Activated CD4-positive, alpha-beta T cell treated with anti-CD3 and anti-CD28 coated beads, Interleukin-2, amount 50 U/mL, for 48 hours (primary cell): ENCODE data around the gene CFAP299.

Experiments
- DNase-seq, 2 experiments: peaks; one replicate each; pipeline ENCODE4 v3.0.0-alpha.2; 2020

Gene CFAP299

DNA sequence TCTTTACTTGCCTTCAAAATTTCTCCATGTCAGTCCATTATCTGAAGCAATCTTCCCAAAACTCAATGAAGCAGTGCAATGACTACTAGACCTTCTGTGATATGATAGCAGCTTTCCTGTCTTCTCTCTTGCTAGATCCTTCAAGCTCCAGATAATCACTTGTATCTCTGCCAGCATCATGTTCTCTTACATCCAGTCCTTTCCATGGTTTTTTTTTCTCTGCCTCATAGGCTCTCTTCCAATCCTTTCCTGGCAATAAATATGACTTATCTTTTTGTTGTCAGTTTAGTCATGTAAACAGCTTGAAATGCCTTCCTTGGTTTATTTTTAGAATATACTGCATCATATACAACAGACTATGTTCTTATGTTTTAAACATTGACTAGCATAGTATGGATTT is 193.5 kb downstream of the CFAP299 start:
- DNase-seq: no peak

- DNase-seq: no peak
Observed at GRCh38 chr4:80532674-80533333, 197.3 kb downstream of the CFAP299 start.

DNA sequence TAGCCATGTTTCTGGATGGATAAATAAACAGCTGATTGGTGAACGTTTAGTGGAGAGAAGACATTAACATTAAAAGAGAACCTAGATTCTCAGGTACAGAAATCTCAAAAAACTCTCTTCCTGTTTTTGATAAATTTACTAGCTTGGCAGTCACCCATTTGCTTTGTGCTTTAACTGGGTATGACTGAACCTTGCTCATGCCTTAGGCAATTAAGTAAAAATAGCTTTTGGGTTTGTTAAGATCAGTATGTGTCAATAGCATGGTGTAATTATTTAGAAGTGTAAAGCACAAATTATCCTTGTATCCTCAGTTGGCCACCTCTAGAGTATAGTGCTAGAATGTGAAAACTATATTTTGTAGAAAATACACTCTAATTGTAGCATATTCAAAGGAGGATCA is 200.0 kb downstream of the CFAP299 start:
- no peak for DNase-seq

DNA sequence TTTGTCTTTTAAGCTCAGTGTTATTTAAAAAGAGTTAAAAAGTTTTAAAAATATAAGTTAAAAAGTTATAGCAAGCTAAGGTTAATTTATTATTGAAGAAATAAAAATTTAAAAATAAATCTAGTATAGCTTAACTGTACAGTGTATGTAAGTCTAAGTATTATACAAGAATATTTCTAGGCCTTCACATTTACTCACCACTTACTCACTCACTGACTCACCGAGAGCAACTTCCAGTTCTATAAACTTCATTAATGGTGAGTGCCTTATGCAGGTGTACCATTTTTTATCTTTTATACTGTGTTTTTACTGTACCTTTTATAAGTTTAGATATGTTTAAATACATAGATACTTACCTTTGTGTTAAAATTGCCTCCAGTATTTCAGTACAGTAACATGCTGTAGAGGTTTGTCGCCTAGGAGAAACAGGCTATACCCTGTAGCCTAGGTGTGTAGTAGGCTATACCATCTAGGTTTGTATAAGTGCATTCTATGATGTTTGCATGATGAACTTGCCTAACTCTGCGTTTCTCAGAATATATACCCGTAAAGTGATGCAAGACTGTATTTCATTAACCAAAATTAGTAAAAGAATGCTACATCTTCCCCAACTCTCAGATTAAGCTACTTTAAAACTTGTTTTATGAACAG is 202.9 kb downstream of the CFAP299 start:
- DNase-seq: no peak

DNA sequence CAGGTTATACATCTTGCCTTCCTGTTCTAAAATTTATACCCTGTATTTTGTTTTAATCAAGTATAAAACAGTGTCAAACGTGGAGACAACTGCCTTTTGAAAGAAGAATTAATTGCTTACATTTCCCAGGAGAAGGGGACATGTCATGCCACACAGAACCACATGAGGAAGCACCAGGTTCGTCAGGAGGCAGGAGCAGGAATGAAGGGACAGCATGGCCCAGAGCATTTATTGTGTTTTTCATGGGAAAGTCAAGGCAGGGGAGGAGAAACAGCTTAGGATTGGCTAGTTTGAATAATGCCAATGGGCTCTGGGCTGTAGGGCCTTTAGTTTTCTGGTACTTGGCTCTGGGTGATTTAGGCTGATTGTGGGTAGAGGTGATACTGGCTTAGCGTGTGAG is 203.7 kb downstream of the CFAP299 start:
- DNase-seq: no peak

DNA sequence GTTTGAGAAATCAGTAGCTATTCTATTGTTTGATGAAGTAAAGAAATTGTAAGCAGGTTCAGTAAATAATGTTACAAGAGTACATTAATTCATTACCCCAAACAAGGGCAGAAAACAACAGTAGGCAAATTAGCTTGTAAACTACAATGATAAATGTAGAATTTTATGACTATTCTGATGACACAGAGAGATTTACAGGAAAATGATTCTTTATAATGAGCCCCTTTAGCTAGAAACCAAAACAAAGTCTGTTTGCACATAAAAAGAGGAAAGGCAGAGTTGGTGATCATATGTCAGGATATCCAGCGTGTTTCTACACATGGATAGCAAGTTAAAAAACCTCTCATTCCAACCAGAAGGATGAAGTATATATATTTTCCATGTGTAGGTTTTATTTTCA is 204.8 kb downstream of the CFAP299 start:
- DNase-seq: no peak

DNA sequence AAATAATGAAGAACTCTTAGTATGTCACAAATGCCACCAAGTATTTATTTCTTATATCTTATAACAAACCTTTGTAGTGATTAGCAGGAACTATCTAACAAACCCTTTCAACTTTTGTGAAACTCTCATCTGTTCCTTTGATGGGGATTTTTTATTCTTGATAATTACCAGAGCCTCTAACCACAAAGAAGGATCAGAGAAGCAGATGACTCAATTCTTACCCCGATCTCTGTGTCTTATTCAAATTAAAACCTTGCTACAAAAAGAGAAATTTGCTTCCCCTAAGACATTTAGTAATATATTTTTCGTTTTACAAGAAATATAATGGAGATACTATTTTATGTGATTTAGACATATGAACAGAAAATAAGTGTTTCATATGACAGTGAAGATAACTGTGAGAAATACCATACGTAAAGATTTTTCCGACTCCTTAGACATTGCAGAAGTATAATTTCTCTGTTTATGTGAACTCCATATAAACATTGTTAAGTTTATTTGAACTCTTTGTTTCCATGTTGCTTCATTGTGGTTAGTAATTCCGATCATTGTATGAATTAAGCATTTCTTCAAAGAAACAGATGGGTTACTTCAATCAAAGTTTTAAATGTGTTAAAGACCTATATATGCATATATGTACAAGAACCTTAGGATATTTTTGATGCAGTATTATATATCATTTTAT is 205.4 kb downstream of the CFAP299 start:
- DNase-seq: no peak

DNA sequence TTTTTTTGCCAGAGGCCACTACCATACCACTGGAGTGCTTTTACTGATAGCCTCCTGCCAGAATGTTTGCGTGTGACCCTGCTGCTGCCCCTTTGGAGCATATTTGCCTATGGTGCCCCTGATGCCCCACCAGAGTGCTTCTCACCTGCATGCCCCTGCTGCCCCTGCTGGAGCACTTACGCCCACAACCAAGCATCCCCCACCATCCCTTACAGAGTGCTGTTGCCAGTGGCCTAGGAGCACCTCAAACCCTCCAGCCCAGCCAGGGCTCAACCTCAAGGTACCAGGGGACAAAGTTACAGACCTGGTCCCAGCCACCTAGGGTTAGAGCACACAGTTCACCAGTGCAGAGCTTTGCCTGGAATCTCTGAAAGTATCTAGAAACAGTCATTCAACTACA is 207.2 kb downstream of the CFAP299 start:
- no peak for DNase-seq

GRCh38 chr4:80560337-80560736 is 224.8 kb downstream of the CFAP299 start:
- no peak for DNase-seq

GRCh38 chr4:80566203-80566872 is 230.8 kb downstream of the CFAP299 start:
- no peak for DNase-seq

- no peak for DNase-seq
Observed at GRCh38 chr4:80568891-80569290, 233.4 kb downstream of the CFAP299 start.

DNA sequence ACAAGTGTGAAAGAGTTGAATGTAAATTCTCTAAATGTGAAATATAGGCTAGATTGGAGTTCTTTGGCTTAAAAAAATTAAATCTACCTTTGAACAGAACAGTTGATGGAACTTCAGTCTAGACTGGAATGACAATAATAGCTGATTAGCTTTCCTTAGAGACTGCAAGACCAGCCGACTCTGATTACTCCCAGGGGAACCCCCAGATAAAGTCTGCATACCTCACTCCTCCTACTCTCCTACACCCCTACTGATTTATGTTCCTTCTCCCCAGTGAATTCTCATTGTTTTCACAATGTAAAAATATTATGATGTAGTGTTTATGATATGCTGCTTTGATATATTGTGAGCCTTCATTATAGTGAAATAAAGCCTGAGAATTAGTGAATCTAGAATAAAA is 241.3 kb downstream of the CFAP299 start:
- no peak for DNase-seq

- DNase-seq: no peak
Observed at GRCh38 chr4:80578001-80578400, 242.5 kb downstream of the CFAP299 start.

DNA sequence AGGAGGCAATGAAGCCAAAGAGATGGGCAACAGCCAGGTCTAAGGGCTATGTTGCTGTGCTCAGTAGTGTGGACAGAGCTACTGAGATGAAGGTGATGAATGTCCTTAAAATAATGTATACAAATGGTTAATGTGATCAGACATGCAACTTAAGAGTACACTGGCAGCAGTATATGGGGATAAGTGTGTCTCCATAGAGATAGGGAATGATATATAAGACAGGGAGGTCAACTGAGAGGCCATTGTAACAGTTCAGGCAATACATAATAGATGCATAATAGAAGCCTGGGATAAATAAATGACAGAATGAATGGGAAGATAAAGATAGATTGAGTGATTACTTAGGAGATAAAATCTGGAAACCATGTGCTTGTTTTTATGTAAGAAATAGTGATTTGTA is 250.0 kb downstream of the CFAP299 start:
- DNase-seq: no peak

DNA sequence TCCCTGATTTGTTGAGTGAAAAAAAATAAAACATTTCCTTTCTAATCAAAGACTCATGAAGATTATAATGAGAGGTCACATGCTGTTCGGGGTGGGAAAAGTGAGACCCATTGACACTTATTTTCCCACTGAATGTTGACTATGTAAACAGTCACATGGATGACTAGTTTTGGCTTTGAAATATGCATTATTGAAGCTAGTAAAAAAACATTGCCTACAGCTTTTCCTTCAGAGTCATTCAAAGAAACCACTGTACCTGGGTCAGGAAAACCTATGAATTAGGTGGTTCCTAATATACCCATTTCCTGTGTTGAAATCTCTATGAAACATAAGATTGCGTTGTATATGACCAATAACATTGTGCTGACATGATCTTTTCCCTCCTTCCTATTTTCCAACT is 251.2 kb downstream of the CFAP299 start:
- DNase-seq: no peak

DNA sequence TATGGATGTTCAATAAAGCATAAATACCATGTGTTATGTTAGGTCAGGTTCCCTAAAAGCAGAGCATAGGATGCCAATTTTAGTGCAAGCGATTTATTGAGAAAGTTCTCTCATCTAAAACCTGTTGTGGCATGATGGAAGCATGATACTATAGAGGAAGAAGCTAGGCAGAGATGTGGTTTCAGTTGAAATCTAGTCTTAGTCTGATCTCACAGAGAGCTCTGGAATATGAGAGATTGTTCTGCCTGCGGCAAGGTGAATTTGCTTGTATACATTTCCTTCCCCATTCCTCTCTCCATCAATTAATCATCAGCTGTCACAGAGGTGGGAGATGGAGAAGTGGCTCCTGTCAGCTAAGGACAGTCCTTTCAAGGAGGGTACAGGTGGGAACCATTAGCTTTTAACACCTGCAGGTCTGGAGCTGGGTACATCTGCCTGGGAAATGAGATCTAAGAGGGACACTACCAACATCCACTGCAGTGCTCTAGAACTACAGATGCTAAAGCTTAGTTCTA is 252.4 kb downstream of the CFAP299 start:
- DNase-seq: no peak

GRCh38 chr4:80592950-80593349 is 257.4 kb downstream of the CFAP299 start:
- no peak for DNase-seq

DNA sequence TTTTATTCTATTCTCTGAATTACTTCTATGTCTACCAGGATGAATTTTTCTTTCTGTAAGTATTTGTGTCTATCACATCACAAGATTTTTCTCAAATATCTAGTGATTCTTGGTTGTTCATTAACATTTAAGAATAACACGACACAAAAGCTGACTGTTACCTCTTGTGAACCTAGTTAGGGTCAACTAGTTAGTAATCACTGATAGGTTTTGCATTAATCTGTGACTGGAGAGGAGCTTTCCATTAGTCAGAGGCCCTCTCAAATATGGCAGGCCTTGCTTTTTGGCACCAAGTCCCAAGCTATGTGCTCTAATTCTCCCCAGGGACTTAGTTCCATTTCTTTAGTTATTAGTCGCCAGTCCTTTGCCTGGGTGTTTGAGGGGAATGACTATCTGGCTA is 259.2 kb downstream of the CFAP299 start:
- no peak for DNase-seq

DNA sequence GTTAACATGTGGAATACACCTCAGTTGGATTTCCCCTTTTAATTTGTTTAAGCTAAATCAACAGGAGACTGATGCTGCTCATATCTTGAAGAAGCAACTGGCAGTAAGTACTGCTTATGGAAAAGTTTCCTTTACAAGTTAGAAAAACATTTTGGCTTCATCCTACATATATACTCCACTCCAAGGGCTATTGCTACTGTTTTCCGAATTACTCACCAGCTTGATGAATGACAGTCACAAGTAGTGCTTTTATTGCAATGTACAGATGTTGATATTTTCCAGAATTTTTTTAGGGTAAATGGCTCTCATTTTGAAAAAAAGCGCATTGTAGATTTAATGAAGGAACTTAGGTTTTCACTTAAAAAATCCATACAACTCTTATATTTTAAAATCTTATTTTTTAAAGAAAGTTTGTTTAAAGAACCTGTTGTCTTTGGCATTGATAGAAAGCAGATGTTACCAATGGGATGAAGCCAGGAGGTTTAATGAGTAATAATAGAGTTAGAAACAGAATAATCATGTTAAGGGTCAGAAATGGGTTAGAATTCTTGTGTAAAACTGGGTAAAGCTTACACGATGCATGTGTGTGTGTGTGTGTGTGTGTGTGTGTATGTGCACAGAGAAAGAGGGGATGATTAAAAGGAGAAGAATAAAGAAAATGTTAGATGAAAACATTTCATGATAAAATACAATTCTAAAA is 272.9 kb downstream of the CFAP299 start:
- no peak for DNase-seq

DNA sequence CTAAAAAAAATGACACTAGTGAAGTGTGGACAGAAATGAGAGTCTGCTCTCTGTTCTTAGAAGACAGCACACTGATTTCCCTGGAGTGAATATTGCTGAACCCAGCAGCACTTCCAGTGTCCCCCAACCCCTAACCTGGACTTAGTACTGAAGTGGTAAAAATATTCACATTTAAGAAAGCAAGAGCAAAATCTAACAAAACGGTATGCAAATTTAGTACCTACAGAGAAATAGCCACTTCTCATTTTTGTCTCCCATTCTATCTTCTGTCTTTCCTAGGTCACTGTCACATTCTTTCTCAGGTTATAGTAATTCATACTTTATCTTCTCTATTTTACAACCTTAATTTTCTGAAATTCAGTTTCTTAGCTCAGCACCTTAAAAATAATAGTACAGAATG is 274.7 kb downstream of the CFAP299 start:
- no peak for DNase-seq

- DNase-seq: no peak
Observed at GRCh38 chr4:80610845-80611677, 275.5 kb downstream of the CFAP299 start.

DNA sequence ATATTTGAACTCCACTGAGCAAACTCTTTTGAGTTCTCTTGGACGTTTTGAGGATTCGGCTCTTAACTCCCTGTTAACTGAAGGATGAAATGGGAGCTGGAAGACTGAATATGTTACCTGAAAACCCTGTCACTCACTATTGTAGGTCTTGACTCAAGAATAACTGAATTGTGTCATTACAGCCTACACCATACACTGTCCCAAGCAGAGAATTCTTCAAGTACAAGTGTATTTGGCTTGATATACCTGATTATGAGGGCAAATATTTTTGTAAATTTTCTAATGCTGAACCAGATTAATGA is 276.1 kb downstream of the CFAP299 start:
- no peak for DNase-seq
